Raji (cell line): ENCODE results near the gene ZNF48.

ENCODE experiments used
- POLR2A ChIP-seq: IDR thresholded peaks from 2 replicates; pipeline ENCODE4 v1.6.1; 2011; ENCODE audit warnings: low read depth, low read length, control low read depth; ENCODE audit not compliant: insufficient read depth

The ZNF48 gene

GRCh38 chr16:30429418-30429677, 34.1 kb downstream of the ZNF48 start:
- no peak for TF ChIP-seq POLR2A

GRCh38 chr16:30429678-30430427, 34.6 kb downstream of the ZNF48 start, which contains the start of gene DCTPP1:
Gene DCTPP1 (minus strand): TSS chr16:30430030. CDS start chr16:30429980, 50 bp downstream.
- TF ChIP-seq POLR2A, result peak; percentile 66

- TF ChIP-seq POLR2A, result no peak
Observed at GRCh38 chr16:30430428-30430970, 35.3 kb downstream of the ZNF48 start.

GRCh38 chr16:30434852-30435251, 39.6 kb downstream of the ZNF48 start:
- TF ChIP-seq POLR2A, result no peak

GRCh38 chr16:30437511-30438046, 42.4 kb downstream of the ZNF48 start:
- TF ChIP-seq POLR2A, result no peak

- no peak for TF ChIP-seq POLR2A
Observed at GRCh38 chr16:30438835-30439234, 43.6 kb downstream of the ZNF48 start.

GRCh38 chr16:30439720-30440348, 44.6 kb downstream of the ZNF48 start:
- no peak for TF ChIP-seq POLR2A

- TF ChIP-seq POLR2A, result no peak
Observed at GRCh38 chr16:30443631-30444030, 48.4 kb downstream of the ZNF48 start.

GRCh38 chr16:30444231-30445148, 49.3 kb downstream of the ZNF48 start:
- no peak for TF ChIP-seq POLR2A

GRCh38 chr16:30445149-30445407, 49.9 kb downstream of the ZNF48 start:
- no peak for TF ChIP-seq POLR2A

GRCh38 chr16:30445408-30446202, 50.4 kb downstream of the ZNF48 start, which contains the start of gene SEPHS2:
Gene SEPHS2 (minus strand): TSS chr16:30445874. CDS start chr16:30445727, 147 bp downstream.
- peak; percentile 95 for TF ChIP-seq POLR2A

- no peak for TF ChIP-seq POLR2A
Observed at GRCh38 chr16:30446203-30446595, 51.0 kb downstream of the ZNF48 start.

- no peak for TF ChIP-seq POLR2A
Observed at GRCh38 chr16:30447512-30448226, 52.4 kb downstream of the ZNF48 start.

- no peak for TF ChIP-seq POLR2A
Observed at GRCh38 chr16:30449116-30449435, 53.9 kb downstream of the ZNF48 start.
